ENCODE data around the gene ATP7B. TPM values are rescaled to one million over a fixed set of nuclear protein-coding genes. Genes with fewer than 3 reads are reported as not detected.
"Not testable (repeated sequence)": the region's sequence is repeated elsewhere in the genome, so short reads cannot be mapped to it uniquely, and the experiment has no call there.

Gene ATP7B
- polyA plus RNA-seq (2013, experiment 1 of 4): 10.8 TPM
- polyA plus RNA-seq (2013, experiment 2 of 4): 9.8 TPM
- polyA plus RNA-seq (2013, experiment 3 of 4): 8.2 TPM
- polyA plus RNA-seq (2013, experiment 4 of 4): 9.3 TPM

DNA sequence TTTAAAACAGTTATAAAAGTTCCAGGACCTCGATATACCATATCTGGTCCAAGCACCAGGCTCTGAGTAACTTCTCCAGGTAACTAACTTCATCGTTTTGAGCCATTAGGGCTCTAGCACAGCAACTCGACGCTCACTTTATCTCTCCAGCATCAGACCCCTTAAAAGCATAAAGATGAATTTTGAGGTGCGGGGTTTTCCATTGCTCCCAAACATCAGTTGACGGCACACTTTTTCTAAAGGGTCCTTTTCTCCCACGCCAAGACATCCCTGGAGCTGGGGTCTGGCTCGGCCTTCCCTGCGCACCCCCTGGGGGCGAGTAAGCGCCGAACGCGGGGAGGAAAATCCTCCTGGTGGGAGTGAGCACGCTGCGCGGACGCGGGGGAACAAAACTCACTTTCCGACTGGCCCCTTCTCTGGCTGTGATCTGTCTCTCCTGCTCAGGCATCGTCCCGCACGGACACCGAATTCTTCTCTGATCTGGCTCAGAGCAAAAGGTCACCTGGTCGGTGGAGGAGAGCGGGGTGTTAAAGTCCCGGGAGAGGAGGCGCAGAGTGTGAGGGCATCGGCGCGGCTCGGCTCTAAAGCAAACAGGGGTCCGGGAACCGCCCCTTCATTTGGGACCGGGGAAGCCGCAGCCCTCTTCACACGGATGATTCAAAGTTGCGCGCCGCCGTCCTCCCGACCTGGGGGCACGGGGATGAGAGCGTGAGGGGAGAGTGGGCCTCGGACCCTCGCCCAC lies at the start of gene ATP7B:
TSS of gene ATP7B (minus strand) at position 561 of the 742 bp plus-strand sequence. CDS start at position 448, 113 bp downstream.
- H3K27me3 ChIP-seq (ENCODE audit: control insufficient read depth, insufficient read depth, low read length, poor library complexity, severe bottlenecking): peaks cover 25% of the 10 kb centered on the region
- H3K4me3 ChIP-seq (ENCODE audit: insufficient read depth, low read depth, low read length): peak within 1 kb of the TSS; percentile 89
- no peaks in the 10 kb centered on the region for H3K9me3 ChIP-seq (ENCODE audit: control insufficient read depth, low read length)
- H3K27ac ChIP-seq (ENCODE audit: insufficient read depth, low read depth, low read length, poor library complexity, severe bottlenecking): peak within 1 kb of the TSS; percentile 40
- H3K4me1 ChIP-seq (ENCODE audit: control insufficient read depth, insufficient read depth, low read length): no peaks in the 10 kb centered on the region
- peaks cover 3% of the 10 kb centered on the region for H3K36me3 ChIP-seq (ENCODE audit: control insufficient read depth, insufficient read depth, low read length)
- WGBS, 2 experiments: 4 to 5% methylated on average over 46 of the region's 46 CpGs

- Histone ChIP-seq H3K36me3 (ENCODE audit: control insufficient read depth, insufficient read depth, low read length) (no peaks in the 10 kb centered on the region), H3K9me3 (ENCODE audit: control insufficient read depth, low read length) (no peaks in the 10 kb centered on the region), H3K4me1 (ENCODE audit: control insufficient read depth, insufficient read depth, low read length) (no peaks in the 10 kb centered on the region), H3K27me3 (ENCODE audit: control insufficient read depth, insufficient read depth, low read length, poor library complexity, severe bottlenecking) (no peaks in the 10 kb centered on the region), H3K4me3 (ENCODE audit: insufficient read depth, low read depth, low read length) (no peak overlapping the region), H3K27ac (ENCODE audit: insufficient read depth, low read depth, low read length, poor library complexity, severe bottlenecking) (no peak overlapping the region)
- WGBS, 2 experiments: 91 to 92% methylated on average over 4 of the region's 4 CpGs
Observed at GRCh38 chr13:52053460-52053859, 42.2 kb upstream of the ATP7B start.

DNA sequence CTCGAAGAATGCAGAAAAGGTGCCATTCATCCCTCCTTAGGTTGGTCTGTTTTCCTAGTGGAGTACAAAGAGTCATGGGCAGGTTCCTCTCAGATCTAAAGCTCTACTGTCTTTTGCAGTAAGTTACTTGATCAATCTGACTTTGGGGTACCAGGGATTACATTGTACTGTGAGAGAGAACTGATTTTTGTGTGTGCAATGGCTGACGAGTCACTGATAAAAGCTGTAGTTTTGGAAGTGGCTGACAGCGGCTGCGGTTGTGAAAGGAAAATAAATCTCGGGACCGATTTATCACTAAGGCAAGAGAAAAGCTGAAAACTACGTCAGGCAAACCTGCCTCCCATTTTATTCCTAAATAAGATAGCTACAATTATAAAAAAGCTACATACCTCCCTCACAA lies 40.1 kb upstream of the ATP7B start:
- H3K4me3 ChIP-seq (ENCODE audit: insufficient read depth, low read depth, low read length): no peak overlapping the region
- H3K4me1 ChIP-seq (ENCODE audit: control insufficient read depth, insufficient read depth, low read length): no peaks in the 10 kb centered on the region
- no peaks in the 10 kb centered on the region for H3K27me3 ChIP-seq (ENCODE audit: control insufficient read depth, insufficient read depth, low read length, poor library complexity, severe bottlenecking)
- no peaks in the 10 kb centered on the region for H3K36me3 ChIP-seq (ENCODE audit: control insufficient read depth, insufficient read depth, low read length)
- no peak overlapping the region for H3K27ac ChIP-seq (ENCODE audit: insufficient read depth, low read depth, low read length, poor library complexity, severe bottlenecking)
- WGBS, 2 experiments: 91 to 94% methylated on average over 7 of the region's 7 CpGs
- H3K9me3 ChIP-seq (ENCODE audit: control insufficient read depth, low read length): no peaks in the 10 kb centered on the region

- H3K4me3 ChIP-seq (ENCODE audit: insufficient read depth, low read depth, low read length): no peak overlapping the region
- no peaks in the 10 kb centered on the region for H3K27me3 ChIP-seq (ENCODE audit: control insufficient read depth, insufficient read depth, low read length, poor library complexity, severe bottlenecking)
- 95% methylated on average over 2 of the region's 2 CpGs for WGBS, 2 experiments
- no peaks in the 10 kb centered on the region for H3K4me1 ChIP-seq (ENCODE audit: control insufficient read depth, insufficient read depth, low read length)
- H3K9me3 ChIP-seq (ENCODE audit: control insufficient read depth, low read length): no peaks in the 10 kb centered on the region
- no peaks in the 10 kb centered on the region for H3K36me3 ChIP-seq (ENCODE audit: control insufficient read depth, insufficient read depth, low read length)
- no peak overlapping the region for H3K27ac ChIP-seq (ENCODE audit: insufficient read depth, low read depth, low read length, poor library complexity, severe bottlenecking)
Observed at GRCh38 chr13:52048516-52048915, 37.3 kb upstream of the ATP7B start.

DNA sequence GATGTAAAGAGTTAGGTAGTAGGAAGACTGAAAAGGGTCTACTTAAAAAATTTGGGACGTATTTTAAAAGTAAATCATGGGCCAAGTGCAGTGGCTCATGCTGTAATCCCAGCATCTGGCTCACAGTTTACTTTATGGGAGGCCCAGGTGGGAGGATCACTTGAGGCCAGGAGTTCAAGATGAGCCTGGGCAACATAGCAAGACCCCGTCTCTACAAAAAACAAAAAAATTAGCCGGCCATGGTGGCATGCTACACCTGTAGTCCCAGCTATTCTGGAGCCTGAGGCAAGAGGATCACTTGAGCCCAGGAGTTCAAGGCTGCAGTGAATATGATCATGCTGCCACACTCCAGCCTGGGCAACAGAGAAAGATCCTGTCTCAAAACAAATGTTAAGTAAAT lies 36.2 kb upstream of the ATP7B start:
- H3K4me1 ChIP-seq (ENCODE audit: control insufficient read depth, insufficient read depth, low read length): no peaks in the 10 kb centered on the region
- H3K27ac ChIP-seq (ENCODE audit: insufficient read depth, low read depth, low read length, poor library complexity, severe bottlenecking): no peak overlapping the region
- no peaks in the 10 kb centered on the region for H3K9me3 ChIP-seq (ENCODE audit: control insufficient read depth, low read length)
- H3K4me3 ChIP-seq (ENCODE audit: insufficient read depth, low read depth, low read length): no peak overlapping the region
- 93 to 97% methylated on average over 3 of the region's 3 CpGs for WGBS, 2 experiments
- no peaks in the 10 kb centered on the region for H3K36me3 ChIP-seq (ENCODE audit: control insufficient read depth, insufficient read depth, low read length)
- H3K27me3 ChIP-seq (ENCODE audit: control insufficient read depth, insufficient read depth, low read length, poor library complexity, severe bottlenecking): no peaks in the 10 kb centered on the region

DNA sequence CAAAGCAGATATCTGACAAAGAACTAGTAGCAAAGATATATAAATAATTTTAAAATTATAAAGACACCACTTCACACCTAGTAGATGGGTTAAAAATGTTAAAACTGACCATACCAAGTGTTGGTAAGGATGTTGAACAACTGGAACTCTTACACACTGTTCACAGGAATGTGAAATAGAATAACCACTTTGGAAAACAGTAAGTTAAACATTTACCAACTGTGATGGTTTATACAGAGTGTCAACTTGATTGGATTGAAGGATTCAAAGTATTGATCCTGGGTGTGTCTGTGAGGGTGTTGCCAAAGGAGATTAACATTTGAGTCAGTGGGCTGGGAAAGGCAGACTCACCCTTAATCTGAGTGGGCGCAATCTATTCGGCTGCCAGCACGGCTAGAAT lies 32.4 kb upstream of the ATP7B start:
- H3K4me3 ChIP-seq (ENCODE audit: insufficient read depth, low read depth, low read length): no peak overlapping the region
- H3K36me3 ChIP-seq (ENCODE audit: control insufficient read depth, insufficient read depth, low read length): no peaks in the 10 kb centered on the region
- no peaks in the 10 kb centered on the region for H3K4me1 ChIP-seq (ENCODE audit: control insufficient read depth, insufficient read depth, low read length)
- H3K9me3 ChIP-seq (ENCODE audit: control insufficient read depth, low read length): no peaks in the 10 kb centered on the region
- no peaks in the 10 kb centered on the region for H3K27me3 ChIP-seq (ENCODE audit: control insufficient read depth, insufficient read depth, low read length, poor library complexity, severe bottlenecking)
- WGBS, 2 experiments: 91 to 94% methylated on average over 3 of the region's 3 CpGs
- H3K27ac ChIP-seq (ENCODE audit: insufficient read depth, low read depth, low read length, poor library complexity, severe bottlenecking): no peak overlapping the region

GRCh38 chr13:52036037-52036436 lies 24.8 kb upstream of the ATP7B start:
- Histone ChIP-seq H3K27ac (ENCODE audit: insufficient read depth, low read depth, low read length, poor library complexity, severe bottlenecking) (no peak overlapping the region), H3K9me3 (ENCODE audit: control insufficient read depth, low read length) (no peaks in the 10 kb centered on the region), H3K4me3 (ENCODE audit: insufficient read depth, low read depth, low read length) (no peak overlapping the region), H3K36me3 (ENCODE audit: control insufficient read depth, insufficient read depth, low read length) (peaks cover 4% of the 10 kb centered on the region), H3K27me3 (ENCODE audit: control insufficient read depth, insufficient read depth, low read length, poor library complexity, severe bottlenecking) (no peaks in the 10 kb centered on the region), H3K4me1 (ENCODE audit: control insufficient read depth, insufficient read depth, low read length) (no peaks in the 10 kb centered on the region)
- 79 to 86% methylated on average over 1 of the region's 1 CpG for WGBS, 2 experiments

GRCh38 chr13:52034616-52035226 lies 23.5 kb upstream of the ATP7B start:
- Histone ChIP-seq H3K9me3 (ENCODE audit: control insufficient read depth, low read length) (no peaks in the 10 kb centered on the region), H3K4me1 (ENCODE audit: control insufficient read depth, insufficient read depth, low read length) (no peaks in the 10 kb centered on the region), H3K4me3 (ENCODE audit: insufficient read depth, low read depth, low read length) (no peak overlapping the region), H3K27ac (ENCODE audit: insufficient read depth, low read depth, low read length, poor library complexity, severe bottlenecking) (no peak overlapping the region), H3K27me3 (ENCODE audit: control insufficient read depth, insufficient read depth, low read length, poor library complexity, severe bottlenecking) (no peaks in the 10 kb centered on the region), H3K36me3 (ENCODE audit: control insufficient read depth, insufficient read depth, low read length) (peaks cover 4% of the 10 kb centered on the region)
- WGBS, 2 experiments: 85 to 92% methylated on average over 5 of the region's 5 CpGs

- Histone ChIP-seq H3K27me3 (ENCODE audit: control insufficient read depth, insufficient read depth, low read length, poor library complexity, severe bottlenecking) (no peaks in the 10 kb centered on the region), H3K9me3 (ENCODE audit: control insufficient read depth, low read length) (no peaks in the 10 kb centered on the region), H3K4me3 (ENCODE audit: insufficient read depth, low read depth, low read length) (no peak overlapping the region), H3K27ac (ENCODE audit: insufficient read depth, low read depth, low read length, poor library complexity, severe bottlenecking) (no peak overlapping the region), H3K4me1 (ENCODE audit: control insufficient read depth, insufficient read depth, low read length) (no peaks in the 10 kb centered on the region), H3K36me3 (ENCODE audit: control insufficient read depth, insufficient read depth, low read length) (peaks cover 20% of the 10 kb centered on the region)
- WGBS, 2 experiments: 97 to 98% methylated on average over 2 of the region's 2 CpGs
Observed at GRCh38 chr13:52033039-52033438, 21.8 kb upstream of the ATP7B start.

DNA sequence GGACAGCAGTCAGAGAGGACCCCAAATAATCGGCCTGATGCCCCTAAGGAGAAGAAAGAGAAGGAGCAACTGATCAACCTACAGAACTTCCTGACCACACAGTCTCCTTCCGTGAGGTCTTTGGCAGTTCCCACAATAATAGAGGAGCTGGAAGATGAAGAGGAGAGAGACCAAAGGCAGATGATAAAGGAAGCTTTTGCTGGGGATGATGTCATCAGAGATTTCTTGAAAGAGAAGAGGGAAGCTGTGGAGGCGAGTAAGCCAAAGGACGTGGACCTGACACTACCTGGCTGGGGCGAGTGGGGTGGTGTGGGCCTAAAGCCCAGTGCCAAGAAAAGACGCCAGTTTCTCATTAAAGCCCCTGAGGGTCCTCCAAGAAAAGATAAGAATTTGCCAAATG lies 19.2 kb upstream of the ATP7B start:
- not testable (repeated sequence) for H3K9me3 ChIP-seq (ENCODE audit: control insufficient read depth, low read length)
- WGBS, 2 experiments: 97 to 98% methylated on average over 6 of the region's 6 CpGs

More for the DNA sequence above, 19.2 kb upstream of the ATP7B start:
- H3K4me3 ChIP-seq (ENCODE audit: insufficient read depth, low read depth, low read length); H3K4me1 ChIP-seq (ENCODE audit: control insufficient read depth, insufficient read depth, low read length); H3K27me3 ChIP-seq (ENCODE audit: control insufficient read depth, insufficient read depth, low read length, poor library complexity, severe bottlenecking); H3K27ac ChIP-seq (ENCODE audit: insufficient read depth, low read depth, low read length, poor library complexity, severe bottlenecking): not testable (repeated sequence)
- H3K36me3 ChIP-seq (ENCODE audit: control insufficient read depth, insufficient read depth, low read length): peaks cover 39% of the 10 kb centered on the region

Data from ectodermal cell (in vitro differentiated cells).